Neural cell (in vitro differentiated cells): ENCODE measurements around the gene POLDIP3. TPM values are rescaled to one million over a fixed set of nuclear protein-coding genes. Genes with fewer than 3 reads are reported as not detected.

Experiments used
- H2AFZ ChIP-seq: fragments of 200-600, 300-800 bp; sonication (generic), shearing (Covaris generic); 2 replicates; pipeline ENCODE4 v1.6.0; 2014; ENCODE audit warnings: low read depth, mild to moderate bottlenecking, antibody characterized with exemption, low read length, moderate library complexity
- H3F3A ChIP-seq: fragments of 200-600 bp; shearing (Covaris generic); 2 replicates; pipeline ENCODE4 v1.6.1; 2016; ENCODE audit warnings: mild to moderate bottlenecking, moderate library complexity, mixed read lengths, antibody characterized with exemption, low read length; ENCODE audit not compliant: insufficient read depth, poor library complexity, severe bottlenecking
- H3K27ac ChIP-seq: fragments of 200-600, 300-800 bp; sonication (generic), shearing (Covaris generic); 2 replicates; pipeline ENCODE4 v1.5.1; 2014; ENCODE audit warnings: mild to moderate bottlenecking, low read length, moderate library complexity
- H3K27me3 ChIP-seq: fragments of 300-800, 200-600 bp; sonication (generic), shearing (Covaris generic); 2 replicates; pipeline ENCODE4 v1.6.0; 2014; ENCODE audit warnings: mild to moderate bottlenecking, low read depth, low read length, moderate library complexity; ENCODE audit not compliant: insufficient read depth
- H3K36me3 ChIP-seq: fragments of 300-800, 200-600 bp; sonication (generic), shearing (Covaris generic); 2 replicates; pipeline ENCODE4 v1.5.1; 2014; ENCODE audit warnings: mild to moderate bottlenecking, antibody characterized with exemption, low read length, moderate library complexity; ENCODE audit not compliant: insufficient read depth
- H3K4me2 ChIP-seq: fragments of 300-800, 200-600 bp; sonication (generic), shearing (Covaris generic); 2 replicates; pipeline ENCODE4 v1.6.0; 2014; ENCODE audit warnings: mild to moderate bottlenecking, low read length
- H3K4me3 ChIP-seq: fragments of 300-800, 200-600 bp; sonication (generic), shearing (Covaris generic); 2 replicates; pipeline ENCODE4 v1.5.1; 2014; ENCODE audit warnings: mild to moderate bottlenecking, low read length, moderate library complexity
- H3K79me2 ChIP-seq: fragments of 200-600 bp; shearing (Covaris generic); replicated peaks from 2 replicates; pipeline ENCODE4 v1.6.0; 2014; ENCODE audit warnings: mild to moderate bottlenecking, low read length, moderate library complexity; ENCODE audit not compliant: insufficient read depth
- H3K9ac ChIP-seq: fragments of 300-800, 200-600 bp; sonication (generic), shearing (Covaris generic); 2 replicates; pipeline ENCODE4 v1.6.1; 2016; ENCODE audit warnings: mild to moderate bottlenecking, low read length, mixed read lengths
- H3K9me2 ChIP-seq: fragments of 200-600 bp; shearing (Covaris generic); 2 replicates; pipeline ENCODE4 v1.6.1; 2016; ENCODE audit warnings: mild to moderate bottlenecking, low read length, mixed read lengths; ENCODE audit not compliant: insufficient read depth
- H3K9me3 ChIP-seq: fragments of 200-600, 300-800 bp; sonication (generic), shearing (Covaris generic); 2 replicates; pipeline ENCODE4 v1.6.1; 2016; ENCODE audit warnings: mild to moderate bottlenecking, mixed run types, low read length, moderate library complexity, mixed read lengths
- H4K20me1 ChIP-seq: fragments of 200-600 bp; shearing (Covaris generic); 2 replicates; pipeline ENCODE4 v1.6.1; 2016; ENCODE audit warnings: mild to moderate bottlenecking, mixed run types; ENCODE audit not compliant: insufficient read depth
- CTCF ChIP-seq: fragments of 450-650 bp; IDR thresholded peaks from 2 replicates; pipeline ENCODE4 v1.5.1; 2014; ENCODE audit warnings: antibody characterized with exemption, mild to moderate bottlenecking, moderate library complexity; ENCODE audit not compliant: poor library complexity, severe bottlenecking
- EP300 ChIP-seq: fragments of 450-650 bp; conservative IDR thresholded peaks from 2 replicates; pipeline ENCODE4 v1.6.1; 2014; ENCODE audit warnings: antibody characterized with exemption, mild to moderate bottlenecking, moderate library complexity; ENCODE audit not compliant: poor library complexity, severe bottlenecking
- EZH2 ChIP-seq: fragments of 200-600, 300-800 bp; shearing (Covaris generic), sonication (generic); IDR thresholded peaks from 2 replicates; pipeline ENCODE4 v1.6.1; 2014; ENCODE audit warnings: antibody characterized with exemption, low read length, borderline replicate concordance, mild to moderate bottlenecking; ENCODE audit not compliant: insufficient read depth, poor library complexity, severe bottlenecking
- MXI1 ChIP-seq: fragments of 450-650 bp; conservative IDR thresholded peaks from 2 replicates; pipeline ENCODE4 v1.6.1; 2014; ENCODE audit warnings: antibody characterized with exemption, mild to moderate bottlenecking; ENCODE audit not compliant: poor library complexity, severe bottlenecking
- POLR2AphosphoS5 ChIP-seq: IDR thresholded peaks from 2 replicates; pipeline ENCODE4 v1.6.1; 2012
- RAD21 ChIP-seq: fragments of 450-650 bp; conservative IDR thresholded peaks from 2 replicates; pipeline ENCODE4 v1.6.1; 2014; ENCODE audit warnings: antibody characterized with exemption, mild to moderate bottlenecking, moderate library complexity
- REST ChIP-seq: IDR thresholded peaks from 2 replicates; pipeline ENCODE4 v1.6.1; 2012; ENCODE audit warnings: borderline replicate concordance
- SMC3 ChIP-seq: fragments of 450-650 bp; conservative IDR thresholded peaks from 2 replicates; pipeline ENCODE4 v1.6.1; 2014; ENCODE audit warnings: antibody characterized with exemption, mild to moderate bottlenecking, moderate library complexity; ENCODE audit not compliant: poor library complexity
- TAF1 ChIP-seq: IDR thresholded peaks from 2 replicates; pipeline ENCODE4 v1.6.1; 2012; ENCODE audit warnings: low read depth
- polyA plus RNA-seq: library from polyadenylated mRNA; depleted of rRNA; stranded (reverse); fragments of >200 nt; gene quantifications from 2 replicates; pipeline ENCODE4 v1.2.3, GENCODE V29; 2014

The POLDIP3 gene
- polyA plus RNA-seq, 1 donor from 2014 or later: 56.9 TPM

GRCh38 chr22:42620084-42620483 lies 5.4 kb upstream of the POLDIP3 start:
- Histone ChIP-seq H3K27me3 (no peaks in the 10 kb centered on the region), H3K36me3 (no peaks in the 10 kb centered on the region), H3F3A (peaks cover 4% of the 10 kb centered on the region), H3K27ac (no peak overlapping the region), H2AFZ (no peak overlapping the region), H3K79me2 (no peaks in the 10 kb centered on the region), H3K9me3 (no peaks in the 10 kb centered on the region), H3K4me2 (no peak overlapping the region), H3K9me2 (no peaks in the 10 kb centered on the region), H4K20me1 (no peaks in the 10 kb centered on the region), H3K4me3 (no peak overlapping the region), H3K9ac (no peak overlapping the region)
- no peak for TF ChIP-seq TAF1
- TF ChIP-seq RAD21: no peak
- TF ChIP-seq EZH2: no peak
- TF ChIP-seq EP300: no peak
- no peak for TF ChIP-seq REST
- TF ChIP-seq MXI1: no peak
- TF ChIP-seq CTCF: no peak
- TF ChIP-seq POLR2AphosphoS5: no peak
- TF ChIP-seq SMC3: no peak

GRCh38 chr22:42619261-42620063 lies 4.8 kb upstream of the POLDIP3 start:
- no peaks in the 10 kb centered on the region for H3K9me2 ChIP-seq
- no peak overlapping the region for H3K27ac ChIP-seq
- H3K36me3 ChIP-seq: no peaks in the 10 kb centered on the region
- no peak overlapping the region for H3K4me3 ChIP-seq
- no peaks in the 10 kb centered on the region for H3K79me2 ChIP-seq
- no peak overlapping the region for H2AFZ ChIP-seq
- no peak for TF ChIP-seq TAF1
- no peak for TF ChIP-seq RAD21
- TF ChIP-seq POLR2AphosphoS5: no peak
- TF ChIP-seq MXI1: no peak
- TF ChIP-seq SMC3: no peak
- TF ChIP-seq EZH2: no peak
- no peak for TF ChIP-seq REST
- no peak overlapping the region for H3K9ac ChIP-seq
- H3K9me3 ChIP-seq: no peaks in the 10 kb centered on the region
- peaks cover 4% of the 10 kb centered on the region for H3F3A ChIP-seq
- H3K4me2 ChIP-seq: no peak overlapping the region
- H4K20me1 ChIP-seq: no peaks in the 10 kb centered on the region
- H3K27me3 ChIP-seq: no peaks in the 10 kb centered on the region
